GM18502 (cell line): ENCODE measurements around the gene STXBP5.
"Not testable (repeated sequence)": the region's sequence is repeated elsewhere in the genome, so short reads cannot be mapped to it uniquely, and the experiment has no call there.

Experiments used
- ATAC-seq: cut with Tn5 transposase; IDR thresholded peaks from one replicate; pipeline ENCODE4 v1.9.1; 2021; ENCODE audit warnings: mild to moderate bottlenecking; ENCODE audit not compliant: unreplicated experiment, poor library complexity

Gene STXBP5

GRCh38 chr6:147234685-147235084 lies 30.5 kb downstream of the STXBP5 start:
- ATAC-seq: no peak

DNA sequence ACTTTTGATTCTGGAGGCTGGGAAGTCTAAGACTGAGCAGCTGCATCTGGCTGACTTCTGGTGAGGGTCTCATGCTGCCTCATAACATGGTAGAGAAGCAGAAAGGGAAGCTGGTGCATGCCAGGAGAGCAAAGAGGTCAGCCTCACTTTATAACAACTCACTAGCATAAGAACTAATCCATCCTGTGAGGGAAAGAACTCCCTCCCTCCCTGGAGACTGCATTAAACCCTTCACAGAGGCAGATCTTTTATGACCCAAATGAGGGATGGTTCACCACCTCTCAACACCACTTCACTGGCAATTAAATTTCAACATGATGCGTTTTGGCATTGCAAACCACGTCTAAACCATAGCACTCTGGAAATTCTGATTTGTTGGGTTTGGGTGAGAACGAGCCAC lies 33.9 kb downstream of the STXBP5 start:
- ATAC-seq: no peak

DNA sequence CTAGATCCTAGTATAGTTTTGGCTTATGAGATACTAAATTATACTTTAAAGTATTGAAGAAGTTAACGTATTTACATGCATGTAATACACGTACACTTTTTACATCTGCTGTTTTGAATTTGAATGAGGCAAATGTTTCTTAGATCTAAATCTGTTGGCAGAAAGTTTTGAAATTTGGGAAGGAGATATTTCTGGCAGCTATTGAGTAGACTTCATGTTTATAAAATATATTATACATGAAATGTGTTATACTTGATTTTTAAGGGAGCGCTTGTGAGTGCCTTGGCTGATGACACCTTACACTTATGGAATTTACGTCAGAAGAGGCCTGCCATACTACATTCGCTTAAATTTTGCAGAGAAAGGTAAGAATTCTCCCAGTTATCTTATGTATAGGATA lies 34.7 kb downstream of the STXBP5 start:
- no peak for ATAC-seq

- no peak for ATAC-seq
Observed at GRCh38 chr6:147244832-147245231, 40.6 kb downstream of the STXBP5 start.

- no peak for ATAC-seq
Observed at GRCh38 chr6:147245693-147246092, 41.5 kb downstream of the STXBP5 start.

DNA sequence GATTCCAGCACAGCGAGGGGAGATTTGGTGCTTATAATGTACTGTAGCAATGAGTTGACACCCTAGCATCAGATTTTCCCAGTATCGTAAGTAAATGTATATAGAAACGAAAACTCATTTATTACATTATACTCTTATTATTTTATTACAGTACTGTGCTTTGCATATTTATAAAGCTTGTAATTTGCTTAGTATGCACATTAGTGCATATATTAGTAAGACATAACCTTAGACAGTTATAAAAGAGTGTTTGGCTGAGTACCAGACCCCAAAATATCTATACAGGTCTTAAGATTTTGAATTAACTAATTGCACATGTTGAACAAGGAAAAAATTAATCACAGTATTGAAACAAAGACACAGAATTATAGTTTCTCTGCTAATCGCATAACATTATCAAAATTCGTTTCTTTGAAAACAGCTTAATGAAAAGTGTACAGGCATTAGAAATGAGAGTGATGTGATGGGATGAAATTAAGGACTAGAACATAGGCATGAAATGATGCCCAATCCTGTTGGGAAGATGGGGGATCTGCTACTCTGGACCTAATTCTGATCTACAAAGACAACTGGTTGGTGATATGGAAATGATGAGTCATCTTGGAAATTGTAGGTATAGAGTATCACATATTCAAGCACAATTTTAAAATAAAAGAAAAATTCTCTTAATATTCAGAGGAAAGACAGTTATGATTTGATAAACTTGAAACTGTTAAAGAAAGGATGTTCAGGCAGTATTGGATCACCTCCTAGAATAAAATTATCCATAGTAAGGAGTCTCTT lies 42.8 kb downstream of the STXBP5 start:
- ATAC-seq: no peak

- ATAC-seq: no peak
Observed at GRCh38 chr6:147248859-147249258, 44.6 kb downstream of the STXBP5 start.

- no peak for ATAC-seq
Observed at GRCh38 chr6:147251072-147251471, 46.9 kb downstream of the STXBP5 start.

GRCh38 chr6:147254929-147255473 lies 50.8 kb downstream of the STXBP5 start:
- not testable (repeated sequence) for ATAC-seq

GRCh38 chr6:147255948-147256674 lies 51.9 kb downstream of the STXBP5 start:
- no peak for ATAC-seq

- ATAC-seq: no peak
Observed at GRCh38 chr6:147257760-147258159, 53.5 kb downstream of the STXBP5 start.

GRCh38 chr6:147260091-147260490 lies 55.9 kb downstream of the STXBP5 start:
- ATAC-seq: no peak

GRCh38 chr6:147262946-147263345 lies 58.7 kb downstream of the STXBP5 start:
- ATAC-seq: no peak

GRCh38 chr6:147266821-147267220 lies 62.6 kb downstream of the STXBP5 start:
- no peak for ATAC-seq

DNA sequence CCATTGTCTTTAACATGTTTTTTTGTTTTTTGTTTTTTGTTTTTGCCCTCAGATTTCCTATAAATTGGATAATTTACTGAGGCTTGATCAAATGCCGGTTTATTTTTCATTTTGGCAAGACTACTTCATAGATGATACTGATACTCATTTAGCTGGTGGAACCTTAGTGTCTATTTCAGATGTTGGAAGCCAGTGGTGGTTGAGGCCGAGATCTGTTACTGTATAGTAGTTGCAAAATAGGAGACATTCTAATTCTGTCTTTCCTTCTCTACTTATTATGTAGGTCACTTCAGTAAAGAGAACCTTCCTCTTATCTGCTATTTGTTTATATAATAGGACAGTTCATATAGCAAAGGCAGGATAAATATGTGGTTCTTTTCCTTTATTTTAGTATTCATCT lies 63.4 kb downstream of the STXBP5 start:
- ATAC-seq: no peak

GRCh38 chr6:147268254-147268653 lies 64.0 kb downstream of the STXBP5 start:
- ATAC-seq: peak; percentile 49

DNA sequence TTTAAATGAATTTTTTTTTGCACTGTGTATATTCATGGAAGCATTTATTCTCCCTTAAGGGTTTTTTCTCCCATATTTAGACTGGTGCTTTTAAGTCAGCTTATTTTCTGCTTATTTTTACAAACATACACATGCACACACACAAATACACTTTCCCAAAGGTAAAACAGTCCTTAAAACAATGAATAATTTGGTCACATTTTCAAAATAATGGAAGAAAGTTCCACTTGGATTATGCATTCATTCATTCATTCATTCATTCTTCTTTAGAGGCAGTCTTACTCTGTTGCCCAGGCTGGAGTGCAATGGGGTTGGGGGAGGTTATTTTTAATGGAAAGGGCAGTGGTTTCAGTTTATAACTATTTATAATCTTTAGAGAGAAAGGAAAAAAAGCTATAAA lies 69.8 kb downstream of the STXBP5 start:
- ATAC-seq: no peak

DNA sequence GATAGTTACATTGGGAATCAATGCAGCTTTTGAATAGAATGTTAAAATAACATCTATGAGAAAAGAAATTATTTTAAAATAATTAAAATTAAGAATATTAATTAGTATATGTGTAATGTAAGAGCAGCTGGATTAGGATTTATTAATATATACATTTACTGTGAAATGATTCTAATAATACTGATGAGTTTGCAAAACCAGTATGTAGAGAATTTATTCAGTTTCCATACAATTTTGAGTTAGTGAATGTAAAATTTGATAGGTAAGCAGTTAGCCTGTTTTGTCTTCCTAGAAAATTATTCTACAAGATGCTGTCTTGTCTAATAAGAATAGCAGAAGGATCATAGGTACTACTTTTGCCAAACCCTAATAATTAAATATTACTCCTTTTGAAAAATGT lies 70.6 kb downstream of the STXBP5 start:
- ATAC-seq: no peak

- no peak for ATAC-seq
Observed at GRCh38 chr6:147278891-147279290, 74.7 kb downstream of the STXBP5 start.

DNA sequence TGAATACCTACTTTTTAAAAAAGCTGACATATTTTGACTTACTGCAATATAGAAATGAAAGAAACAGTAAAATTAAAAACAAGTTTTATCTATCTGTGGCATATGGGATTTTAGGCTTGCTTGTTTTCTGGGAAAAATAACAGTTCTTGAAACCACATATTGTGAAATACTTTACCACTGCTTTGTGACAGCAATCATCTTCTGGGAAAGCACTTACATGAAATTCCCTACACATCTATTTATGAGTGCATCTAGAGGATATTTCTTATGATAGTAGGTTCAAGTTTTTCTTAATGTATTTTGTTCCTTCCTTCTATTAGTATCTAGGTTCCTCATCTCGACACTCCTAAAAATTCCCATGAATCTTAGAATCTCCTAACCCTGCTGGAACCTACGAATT lies 75.2 kb downstream of the STXBP5 start:
- no peak for ATAC-seq

DNA sequence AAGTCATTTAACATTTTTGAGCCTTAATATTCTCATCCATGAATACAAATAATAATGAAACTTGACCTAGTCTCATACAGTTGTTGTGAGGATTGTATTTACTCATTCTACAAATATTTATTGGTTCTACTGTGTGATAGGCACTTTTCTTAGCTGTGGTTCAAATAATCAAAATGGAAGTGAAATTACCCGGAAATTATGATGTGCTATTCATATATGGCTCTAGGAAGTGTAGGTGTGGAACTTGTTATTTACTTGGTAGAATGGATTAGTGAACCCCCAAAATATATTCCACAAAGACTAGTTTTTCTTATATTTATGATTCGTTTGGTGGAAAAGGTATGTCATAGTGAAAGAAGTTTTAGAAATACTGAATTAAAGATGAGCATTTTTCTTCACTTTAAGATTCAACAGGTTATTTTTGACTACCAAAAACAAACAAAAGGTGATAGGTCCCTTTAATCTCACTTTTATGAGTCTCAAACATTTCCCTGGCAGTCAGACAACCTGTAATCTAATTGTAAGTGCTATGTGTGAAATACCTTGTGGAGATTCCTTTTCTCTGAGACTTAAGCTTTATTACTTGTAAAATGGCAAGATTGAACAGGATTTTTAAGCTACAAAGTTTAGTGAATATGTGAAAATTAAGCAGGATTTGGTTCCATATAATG lies 77.8 kb downstream of the STXBP5 start:
- ATAC-seq: no peak
